Panc1 (cell line): ENCODE data around the gene GARS1. TPM values are rescaled to one million over a fixed set of nuclear protein-coding genes. Genes with fewer than 3 reads are reported as not detected.

Experiments
- ATAC-seq: fragments of 200-7000 bp; cut with Tn5 transposase; 2 replicates; pipeline ENCODE4 v1.9.1; 2020; ENCODE audit warnings: mild to moderate bottlenecking, moderate library complexity
- BruUV-seq: library from RNA; stranded (reverse); fragments of 400-500 nt; replicated peaks from 2 replicates; lab custom pipeline; 2021; lab: Mats Ljungman, UMichigan
- CTCF ChIA-PET: fragments of 300-600 bp; sonication (Branson Sonifier 250); formaldehyde crosslinking; loops from one replicate; lab custom pipeline; 2022; ENCODE audit warnings: antibody characterized with exemption; lab: Charles Lee
- POLR2A ChIA-PET: fragments of 300-600 bp; sonication (Branson Sonifier 250); formaldehyde crosslinking; loops from one replicate; lab custom pipeline; 2022; ENCODE audit warnings: antibody characterized with exemption; lab: Charles Lee
- DNase-seq: peaks from one replicate; pipeline ENCODE4 v3.0.0-alpha.2; 2010; ENCODE audit warnings: low read depth, low spot score
- H3K27ac ChIP-seq: 2 replicates; pipeline ENCODE4 v1.5.1; 2011; ENCODE audit warnings: mild to moderate bottlenecking, low read length, inconsistent platforms
- H3K27me3 ChIP-seq: fragments of 200-500 bp; sonication (Bioruptor generic); 2 replicates; pipeline ENCODE4 v1.6.0; 2014; ENCODE audit warnings: low read length, inconsistent platforms; ENCODE audit not compliant: control insufficient read depth, insufficient read depth
- H3K36me3 ChIP-seq: fragments of 200-500 bp; sonication (Bioruptor generic); 2 replicates; pipeline ENCODE4 v1.5.1; 2014; ENCODE audit warnings: inconsistent platforms, mild to moderate bottlenecking, low read length, moderate library complexity; ENCODE audit not compliant: control insufficient read depth, insufficient read depth
- H3K4me1 ChIP-seq: 2 replicates; pipeline ENCODE4 v1.5.1; 2011; ENCODE audit warnings: inconsistent platforms, mild to moderate bottlenecking, low read length, moderate library complexity; ENCODE audit not compliant: control insufficient read depth, insufficient read depth
- H3K4me3 ChIP-seq, 2 experiments: 2 replicates each; pipeline ENCODE4 v1.5.1; 2011 to 2012; ENCODE audit warnings: low read depth in 2 of 2, low read length in 2 of 2, mild to moderate bottlenecking in 2 of 2, inconsistent platforms in 1 of 2, moderate library complexity in 1 of 2
- H3K9me3 ChIP-seq: fragments of 200-500 bp; sonication (Bioruptor generic); 2 replicates; pipeline ENCODE4 v1.5.1; 2014; ENCODE audit warnings: low read depth, mild to moderate bottlenecking, inconsistent platforms, low read length, moderate library complexity; ENCODE audit not compliant: control insufficient read depth, insufficient read depth
- CTCF ChIP-seq: fragments of 450-650 bp; IDR thresholded peaks from 2 replicates; pipeline ENCODE4 v1.5.1; 2017; ENCODE audit warnings: mild to moderate bottlenecking
- POLR2AphosphoS5 ChIP-seq: IDR thresholded peaks from 2 replicates; pipeline ENCODE4 v1.6.1; 2012; ENCODE audit warnings: mild to moderate bottlenecking, low read depth, low read length, moderate library complexity
- REST ChIP-seq, 2 experiments: IDR thresholded peaks; 2 replicates each; pipeline ENCODE4 v1.6.1; 2011 to 2012; ENCODE audit warnings: low read depth in 2 of 2, control low read depth in 1 of 2, low read length in 1 of 2, mild to moderate bottlenecking in 1 of 2, moderate library complexity in 1 of 2; ENCODE audit not compliant: insufficient read depth in 1 of 2
- SIN3A ChIP-seq: IDR thresholded peaks from 2 replicates; pipeline ENCODE4 v1.6.1; 2012; ENCODE audit warnings: low read depth, mild to moderate bottlenecking, low read length, moderate library complexity, borderline replicate concordance; ENCODE audit not compliant: insufficient read depth
- TCF7L2 ChIP-seq: IDR thresholded peaks from 2 replicates; pipeline ENCODE4 v1.6.1; 2011; ENCODE audit warnings: mild to moderate bottlenecking, low read depth, low read length, inconsistent platforms
- in situ Hi-C: cut with HindIII; loops from 2 replicates; pipeline ENCODE4 v1.10.0; 2016; ENCODE audit warnings: low sequenced_read_pairs, low pct_unique_long_range_greater_than_20kb
- intact Hi-C: fragments of 100-400 bp; cut with micrococcal nuclease; formaldehyde crosslinking; loops from one replicate; pipeline ENCODE4 v1.10.0; 2022; ENCODE audit not compliant: unreplicated experiment
- total RNA-seq: library from RNA; stranded (reverse); gene quantifications from one replicate; pipeline ENCODE4 v1.2.1, GENCODE V29; 2021; ENCODE audit not compliant: unreplicated experiment

The GARS1 gene
- total RNA-seq, 1 experiment from 2014 or later: 271 TPM

- no peaks in the 10 kb centered on the region; the same call in 1 of the 2 replicates for H3K4me1 ChIP-seq
- TF ChIP-seq CTCF (no peak), SIN3A (no peak), POLR2AphosphoS5 (no peak), REST (IDR thresholded peaks at IDR 0.05; ENCODE audit: insufficient read depth in 1 of 2, low read depth in 2 of 2, low read length in 1 of 2) (no peak), TCF7L2 (no peak)
- ATAC-seq (no peak), DNase-seq (no peak)
- ChIA-PET POLR2A (no interaction called here), CTCF (no interaction called here)
- intact Hi-C loops: no loop called here
- H3K27ac ChIP-seq: no peak overlapping the region
- H3K36me3 ChIP-seq: no peaks in the 10 kb centered on the region
- H3K4me3 ChIP-seq: no peak overlapping the region
- no TSS peak for BruUV-seq
- in situ Hi-C loops: no loop called here
- H3K9me3 ChIP-seq: no peaks in the 10 kb centered on the region
- peaks cover 37% of the 10 kb centered on the region for H3K27me3 ChIP-seq
Measured at GRCh38 chr7:30683306-30683705, 88.6 kb downstream of the GARS1 start.

Other genes starting within 250 kb of the GARS1 start
- 8.1 TPM for gene NOD1, start 116.1 kb upstream of the GARS1 start, total RNA-seq
- 52.2 TPM for gene GGCT, start 90.0 kb upstream of the GARS1 start, total RNA-seq
- not detected for gene CRHR2, start 87.6 kb downstream of the GARS1 start, total RNA-seq
- 0.13 TPM for gene INMT, start 157.3 kb downstream of the GARS1 start, total RNA-seq
- 6.2 TPM for gene MINDY4, start 176.5 kb downstream of the GARS1 start, total RNA-seq